T47D (cell line): ENCODE results near the gene TMOD3.
"Not testable (repeated sequence)": the region's sequence is repeated elsewhere in the genome, so short reads cannot be mapped to it uniquely, and the experiment has no call there.

Experiments used
- DNase-seq, 2 experiments: peaks; one replicate each; pipeline versions ENCODE4 v3.0.0 to v3.0.0-alpha.2; 2011 to 2012; ENCODE audit warnings: low read depth in 1 of 2, low spot score in 1 of 2
- JUND ChIP-seq: IDR thresholded peaks from 2 replicates; pipeline ENCODE4 v1.6.1; 2012; ENCODE audit warnings: low read depth
- in situ Hi-C: cut with HindIII; loops from 2 replicates; pipeline ENCODE4 v1.10.0; 2016; ENCODE audit warnings: low sequenced_read_pairs, low pct_unique_long_range_greater_than_20kb

TMOD3 gene

GRCh38 chr15:51883271-51883837, 53.9 kb downstream of the TMOD3 start:
- DNase-seq: no peak
- in situ Hi-C loops: no loop called here
- no peak for TF ChIP-seq JUND

DNA sequence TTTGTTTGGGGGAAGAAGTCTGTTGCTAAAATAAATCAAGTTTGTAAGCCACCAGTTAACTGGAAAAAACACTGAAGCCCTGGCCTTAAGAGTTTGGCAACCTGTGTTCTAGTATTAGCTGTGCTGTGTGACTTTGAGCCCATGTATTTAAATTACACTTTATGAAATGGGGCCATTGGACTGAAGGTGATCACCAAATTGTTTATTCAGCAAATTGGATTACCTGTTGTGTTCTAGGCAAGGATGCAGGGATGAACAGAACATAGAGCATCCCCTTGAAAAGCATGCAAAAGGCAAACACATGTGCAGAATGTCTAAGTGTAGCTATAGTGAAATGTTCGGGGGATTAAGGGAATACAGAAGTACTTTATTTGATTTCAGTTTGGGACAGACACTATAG, 54.6 kb downstream of the TMOD3 start:
- in situ Hi-C loops: no loop called here
- no peak for DNase-seq
- no peak for TF ChIP-seq JUND

- TF ChIP-seq JUND: no peak
- DNase-seq: no peak
- in situ Hi-C loops: no loop called here
Observed at GRCh38 chr15:51884517-51885236, 55.2 kb downstream of the TMOD3 start.

DNA sequence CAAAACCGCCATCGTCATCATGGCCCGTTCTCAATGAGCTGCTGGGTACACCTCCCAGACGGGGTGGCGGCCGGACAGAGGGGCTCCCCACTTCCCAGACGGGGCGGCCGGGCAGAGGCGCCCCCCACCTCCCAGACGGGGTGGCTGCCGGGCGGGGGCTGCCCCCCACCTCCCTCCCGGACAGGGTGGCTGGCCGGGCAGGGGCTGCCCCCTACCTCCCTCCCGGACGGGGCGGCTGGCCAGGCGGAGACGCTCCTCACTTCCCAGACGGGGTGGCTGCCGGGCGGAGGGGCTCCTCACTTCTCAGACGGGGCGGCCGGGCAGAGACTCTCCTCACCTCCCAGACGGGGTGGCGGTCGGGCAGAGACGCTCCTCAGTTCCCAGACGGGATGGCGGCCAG, 56.3 kb downstream of the TMOD3 start:
- DNase-seq, in situ Hi-C loops: not testable (repeated sequence)

DNA sequence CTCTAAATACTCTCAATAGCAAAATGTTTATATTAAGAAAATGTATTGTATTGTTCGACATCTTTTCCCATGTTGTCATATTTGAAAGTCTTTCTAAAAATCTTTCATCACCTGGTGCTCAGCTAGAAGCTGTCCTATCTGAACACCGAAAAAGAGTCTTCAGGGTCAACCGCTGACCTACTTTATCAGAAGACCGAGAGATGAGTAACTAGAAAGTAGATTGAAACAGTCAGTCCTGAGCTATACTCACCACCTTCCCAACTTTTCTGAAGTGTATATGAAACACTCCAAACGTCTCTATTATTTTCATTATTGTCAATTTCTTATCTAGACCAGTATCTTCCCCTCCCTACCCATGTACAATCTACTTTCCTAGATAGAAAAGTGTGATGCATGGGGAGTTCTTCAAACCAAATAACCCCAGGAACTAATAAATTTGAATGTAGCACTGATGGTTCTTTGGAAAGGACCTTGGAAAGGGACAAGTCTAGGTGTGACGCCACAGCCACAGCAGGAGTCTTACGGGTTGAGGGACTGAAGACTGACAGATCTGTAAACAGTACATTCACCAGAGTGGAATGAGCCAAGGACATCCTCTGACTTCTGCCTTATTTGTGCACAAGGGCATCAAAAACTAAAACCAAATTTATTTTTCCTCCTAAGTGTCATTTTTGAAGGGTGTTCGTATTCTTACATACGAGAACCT, 58.6 kb downstream of the TMOD3 start:
- no peak for TF ChIP-seq JUND
- DNase-seq: no peak
- in situ Hi-C loops: no loop called here

GRCh38 chr15:51888593-51889195, 59.2 kb downstream of the TMOD3 start:
- no peak for TF ChIP-seq JUND
- DNase-seq: peak in 1 of 2 experiments; percentile 27
- in situ Hi-C loops: no loop called here

GRCh38 chr15:51889486-51889885, 60.0 kb downstream of the TMOD3 start:
- no peak for DNase-seq
- TF ChIP-seq JUND: no peak
- in situ Hi-C loops: no loop called here

DNA sequence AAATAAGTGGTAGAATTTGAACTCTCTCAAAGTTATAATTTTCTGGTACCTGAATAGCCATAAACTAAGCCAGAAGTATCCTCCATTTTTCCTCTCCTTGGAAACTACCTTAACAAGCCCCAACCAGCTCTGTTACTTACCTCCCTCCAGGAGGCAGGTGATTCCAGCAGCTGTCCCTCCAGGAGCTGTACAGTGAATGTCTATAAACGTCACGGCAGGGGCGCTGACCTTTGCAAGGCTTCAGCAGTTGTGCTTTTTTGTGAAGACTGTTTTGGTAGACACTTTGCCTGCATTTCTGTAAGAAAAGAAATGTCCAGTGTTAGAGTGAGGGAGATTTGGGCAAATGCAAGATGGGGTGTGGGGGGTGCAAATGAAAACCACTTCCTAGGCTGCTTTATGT, 75.0 kb downstream of the TMOD3 start:
- no peak for DNase-seq
- in situ Hi-C loops: no loop called here
- no peak for TF ChIP-seq JUND

- in situ Hi-C loops: no loop called here
- TF ChIP-seq JUND: no peak
- DNase-seq: no peak
Observed at GRCh38 chr15:51904931-51905330, 75.5 kb downstream of the TMOD3 start.

DNA sequence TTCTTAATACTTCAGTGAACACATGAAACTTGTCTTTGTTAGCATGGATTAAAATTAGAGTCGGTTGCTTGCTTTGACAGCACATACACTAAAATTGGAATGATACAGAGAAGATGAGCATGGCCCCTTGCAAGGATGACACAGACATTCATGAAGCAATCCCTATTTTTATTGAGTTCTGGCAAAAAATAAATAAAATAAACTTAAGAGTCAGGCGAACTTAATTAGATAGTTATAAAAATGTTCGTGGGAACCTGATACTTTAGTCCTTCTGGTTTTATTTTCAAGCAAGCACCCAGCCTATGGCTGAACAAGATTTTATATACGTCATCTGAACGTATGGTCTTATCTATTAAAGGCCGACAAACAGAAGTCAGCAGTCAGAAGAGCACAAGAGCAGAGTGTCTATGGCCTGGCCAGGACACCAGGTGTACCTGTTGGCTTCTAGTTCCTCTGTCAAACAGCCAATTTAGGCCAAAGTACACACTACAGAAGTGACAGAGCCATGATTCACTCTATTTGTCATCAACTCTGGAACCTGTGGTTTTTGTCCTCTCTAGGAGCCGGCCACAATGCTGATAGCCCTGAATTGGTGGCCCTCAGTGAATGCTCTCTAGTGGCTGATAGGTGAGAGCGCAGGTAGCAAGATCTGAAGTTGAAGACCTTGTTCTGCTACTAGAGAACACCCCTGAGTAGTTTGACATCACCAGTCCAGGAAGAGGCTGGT, 77.8 kb downstream of the TMOD3 start:
- TF ChIP-seq JUND: no peak
- DNase-seq: peak; percentile 9 to 78
- in situ Hi-C loops: no loop called here

DNA sequence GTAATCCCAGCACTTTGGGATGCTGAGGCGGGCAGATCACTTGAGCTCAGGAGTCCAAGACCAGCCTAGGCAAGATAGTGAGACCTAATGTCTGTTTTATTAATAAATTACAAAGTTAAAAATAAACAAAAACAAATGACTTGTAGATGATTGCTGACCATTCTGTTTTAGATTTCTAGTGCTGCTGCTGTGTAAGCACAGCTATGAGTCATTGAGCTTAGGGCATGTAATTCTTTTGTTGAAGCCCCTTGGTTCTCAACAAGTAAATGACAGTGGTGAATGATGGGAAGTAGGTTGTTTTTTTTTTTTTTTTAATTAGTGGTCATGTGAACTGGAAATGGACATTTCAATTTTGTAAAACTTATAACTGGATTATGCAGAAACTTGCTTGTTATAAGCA, 78.9 kb downstream of the TMOD3 start:
- in situ Hi-C loops: no loop called here
- no peak for DNase-seq
- no peak for TF ChIP-seq JUND

- TF ChIP-seq JUND: no peak
- in situ Hi-C loops: no loop called here
- DNase-seq: no peak
Observed at GRCh38 chr15:51909584-51909983, 80.1 kb downstream of the TMOD3 start.

DNA sequence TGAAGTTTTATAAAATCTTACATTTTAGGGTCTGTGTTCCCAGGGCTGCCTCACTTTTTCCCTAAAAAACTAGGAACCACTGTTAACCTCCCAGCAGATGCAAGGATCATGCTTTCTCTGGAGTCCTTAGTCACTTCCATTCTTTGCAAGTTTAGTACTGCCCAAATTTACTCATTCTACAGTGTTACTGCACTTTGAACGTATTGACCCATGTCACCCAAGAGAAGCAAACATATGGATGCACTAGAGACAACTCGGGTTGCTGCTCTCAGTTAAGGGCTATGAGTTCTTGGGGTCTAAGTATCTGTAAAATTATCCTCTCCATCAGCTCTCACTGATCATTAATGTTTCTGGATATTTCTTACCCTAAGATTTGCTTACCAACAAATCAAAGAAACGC, 83.1 kb downstream of the TMOD3 start:
- DNase-seq: no peak
- in situ Hi-C loops: no loop called here
- no peak for TF ChIP-seq JUND
